Activated CD4-positive, alpha-beta memory T cell treated with anti-CD3 and anti-CD28 coated beads, Interleukin-2, amount 10 ng/mL, durations not matched to agents 7 days and 5 days (primary cell): ENCODE data around the gene VAPB. TPM values are rescaled to one million over a fixed set of nuclear protein-coding genes. Genes with fewer than 3 reads are reported as not detected.
"Not testable (repeated sequence)": the region's sequence is repeated elsewhere in the genome, so short reads cannot be mapped to it uniquely, and the experiment has no call there.

Experiments
- CTCF ChIA-PET: fragments of 350-600 bp; sonication (Branson Sonifier 250); formaldehyde crosslinking; loops from one replicate; lab custom pipeline; 2021; ENCODE audit warnings: antibody characterized with exemption, inconsistent platforms; lab: Charles Lee
- POLR2A ChIA-PET: fragments of 350-600 bp; sonication (Branson Sonifier 250); formaldehyde crosslinking; loops from one replicate; lab custom pipeline; 2021; ENCODE audit warnings: antibody characterized with exemption; lab: Charles Lee
- DNase-seq: peaks from one replicate; pipeline ENCODE4 v3.0.0-alpha.2; 2020
- H3K27ac Mint-ChIP-seq: one replicate; pipeline ENCODE4 v1.8.0; 2021; ENCODE audit warnings: mild to moderate bottlenecking, mixed read lengths
- H3K27me3 Mint-ChIP-seq: one replicate; pipeline ENCODE4 v1.8.0; 2021; ENCODE audit warnings: mixed read lengths
- H3K36me3 Mint-ChIP-seq: one replicate; pipeline ENCODE4 v1.8.0; 2021; ENCODE audit warnings: low read depth, mixed read lengths
- H3K4me1 Mint-ChIP-seq: one replicate; pipeline ENCODE4 v1.8.0; 2021; ENCODE audit warnings: mixed read lengths
- H3K4me3 Mint-ChIP-seq: one replicate; pipeline ENCODE4 v1.8.0; 2021; ENCODE audit warnings: mild to moderate bottlenecking, mixed read lengths
- H3K9me3 Mint-ChIP-seq: one replicate; pipeline ENCODE4 v1.8.0; 2021; ENCODE audit warnings: mixed read lengths
- total RNA-seq, 2 experiments: library from RNA; stranded (reverse); gene quantifications; one replicate each; pipeline ENCODE4 v1.2.3, GENCODE V29; 2021

Gene VAPB
- total RNA-seq, 2 experiments from 2014 or later = 31.3 to 31.5 TPM

GRCh38 chr20:58362970-58363369 lies 26.1 kb upstream of the VAPB start:
- Mint-ChIP-seq H3K27ac (no peak overlapping the region), H3K4me3 (no peak overlapping the region), H3K4me1 (no peaks in the 10 kb centered on the region), H3K9me3 (no peaks in the 10 kb centered on the region), H3K27me3 (no peaks in the 10 kb centered on the region), H3K36me3 (peaks cover 27% of the 10 kb centered on the region)
- CTCF ChIA-PET = interaction anchor here (1.1 kb wide), 1 partner anchor 21 kb away, joined by 4 read pairs; no protein-coding TSS in a partner anchor
- POLR2A ChIA-PET = no interaction called here
- DNase-seq = no peak

- peaks cover 6% of the 10 kb centered on the region for H3K36me3 Mint-ChIP-seq
- H3K9me3 Mint-ChIP-seq = no peaks in the 10 kb centered on the region
- H3K27ac Mint-ChIP-seq = no peak overlapping the region
- no peak for DNase-seq
- H3K4me3 Mint-ChIP-seq = no peak overlapping the region
- CTCF ChIA-PET = no interaction called here
- POLR2A ChIA-PET = no interaction called here
- no peaks in the 10 kb centered on the region for H3K27me3 Mint-ChIP-seq
- H3K4me1 Mint-ChIP-seq = no peaks in the 10 kb centered on the region
These were observed 22.2 kb upstream of the VAPB start for GRCh38 chr20:58366866-58367265.

- no peaks in the 10 kb centered on the region for H3K36me3 Mint-ChIP-seq
- no peak overlapping the region for H3K4me3 Mint-ChIP-seq
- peaks cover 1% of the 10 kb centered on the region for H3K4me1 Mint-ChIP-seq
- no peak overlapping the region for H3K27ac Mint-ChIP-seq
- no peak for DNase-seq
- H3K9me3 Mint-ChIP-seq = no peaks in the 10 kb centered on the region
- ChIA-PET POLR2A (no interaction called here), CTCF (no interaction called here)
- peaks cover 4% of the 10 kb centered on the region for H3K27me3 Mint-ChIP-seq
These were observed 16.2 kb upstream of the VAPB start for GRCh38 chr20:58372806-58373205.

- H3K9me3 Mint-ChIP-seq, POLR2A ChIA-PET, H3K27ac Mint-ChIP-seq, H3K36me3 Mint-ChIP-seq, CTCF ChIA-PET, DNase-seq, H3K27me3 Mint-ChIP-seq, H3K4me1 Mint-ChIP-seq, H3K4me3 Mint-ChIP-seq: not testable (repeated sequence)
These were observed 15.7 kb upstream of the VAPB start for GRCh38 chr20:58373296-58373695.

GRCh38 chr20:58374027-58374850 lies 14.8 kb upstream of the VAPB start:
- Mint-ChIP-seq H3K9me3 (no peaks in the 10 kb centered on the region), H3K27me3 (peaks cover 15% of the 10 kb centered on the region), H3K4me1 (peaks cover 1% of the 10 kb centered on the region), H3K4me3 (no peak overlapping the region), H3K27ac (no peak overlapping the region), H3K36me3 (no peaks in the 10 kb centered on the region)
- CTCF ChIA-PET = no interaction called here
- POLR2A ChIA-PET = no interaction called here
- no peak for DNase-seq

- Mint-ChIP-seq H3K9me3 (no peaks in the 10 kb centered on the region), H3K4me1 (peaks cover 1% of the 10 kb centered on the region), H3K27ac (no peak overlapping the region), H3K36me3 (no peaks in the 10 kb centered on the region), H3K4me3 (no peak overlapping the region), H3K27me3 (peaks cover 16% of the 10 kb centered on the region)
- CTCF ChIA-PET = no interaction called here
- POLR2A ChIA-PET = no interaction called here
- DNase-seq = no peak
These were observed 13.9 kb upstream of the VAPB start for GRCh38 chr20:58374906-58375758.

- ChIA-PET CTCF (interaction anchor here (2.0 kb wide), 1 partner anchor 138 kb away, joined by 6 read pairs; no protein-coding TSS in a partner anchor), POLR2A (no interaction called here)
- no peak overlapping the region for H3K27ac Mint-ChIP-seq
These were observed 13.2 kb upstream of the VAPB start for GRCh38 chr20:58375759-58376352.

GRCh38 chr20:58377017-58377416 lies 12.0 kb upstream of the VAPB start:
- CTCF ChIA-PET = interaction anchor here (0.6 to 2.0 kb wide), 2 partner anchors 30 to 139 kb away, joined by 3 to 6 read pairs; no protein-coding TSS in a partner anchor
- no peak overlapping the region for H3K4me3 Mint-ChIP-seq
- peaks cover 1% of the 10 kb centered on the region for H3K4me1 Mint-ChIP-seq
- H3K9me3 Mint-ChIP-seq = peaks cover 9% of the 10 kb centered on the region
- H3K36me3 Mint-ChIP-seq = no peaks in the 10 kb centered on the region
- no peak overlapping the region for H3K27ac Mint-ChIP-seq
- POLR2A ChIA-PET = no interaction called here
- no peak for DNase-seq
- peaks cover 21% of the 10 kb centered on the region for H3K27me3 Mint-ChIP-seq

More at GRCh38 chr20:58375759-58376352, 13.2 kb upstream of the VAPB start:
- peaks cover 19% of the 10 kb centered on the region for H3K27me3 Mint-ChIP-seq
- H3K4me1 Mint-ChIP-seq = peaks cover 1% of the 10 kb centered on the region
- DNase-seq = no peak
- H3K36me3 Mint-ChIP-seq = no peaks in the 10 kb centered on the region
- H3K9me3 Mint-ChIP-seq = peaks cover 2% of the 10 kb centered on the region
- H3K4me3 Mint-ChIP-seq = no peak overlapping the region

GRCh38 chr20:58377766-58378401 lies 11.1 kb upstream of the VAPB start:
- ChIA-PET CTCF (interaction anchor here (0.6 to 2.0 kb wide), 2 partner anchors 30 to 140 kb away, joined by 3 to 6 read pairs; no protein-coding TSS in a partner anchor), POLR2A (no interaction called here)
- no peak for DNase-seq
- Mint-ChIP-seq H3K36me3 (no peaks in the 10 kb centered on the region), H3K27me3 (peaks cover 21% of the 10 kb centered on the region), H3K4me3 (no peak overlapping the region), H3K9me3 (peaks cover 9% of the 10 kb centered on the region), H3K4me1 (peaks cover 1% of the 10 kb centered on the region), H3K27ac (no peak overlapping the region)

GRCh38 chr20:58378704-58379103 lies 10.3 kb upstream of the VAPB start:
- DNase-seq = no peak
- H3K27ac Mint-ChIP-seq = no peak overlapping the region
- H3K4me3 Mint-ChIP-seq = no peak overlapping the region
- ChIA-PET CTCF (no interaction called here), POLR2A (no interaction called here)
- peaks cover 25% of the 10 kb centered on the region for H3K27me3 Mint-ChIP-seq
- no peaks in the 10 kb centered on the region for H3K36me3 Mint-ChIP-seq
- H3K9me3 Mint-ChIP-seq = peaks cover 9% of the 10 kb centered on the region
- peaks cover 1% of the 10 kb centered on the region for H3K4me1 Mint-ChIP-seq

GRCh38 chr20:58381627-58382026 lies 7.4 kb upstream of the VAPB start:
- no peaks in the 10 kb centered on the region for H3K4me1 Mint-ChIP-seq
- peaks cover 31% of the 10 kb centered on the region for H3K27me3 Mint-ChIP-seq
- H3K27ac Mint-ChIP-seq = no peak overlapping the region
- CTCF ChIA-PET = no interaction called here
- no peak for DNase-seq
- no peaks in the 10 kb centered on the region for H3K36me3 Mint-ChIP-seq
- no peak overlapping the region for H3K4me3 Mint-ChIP-seq
- POLR2A ChIA-PET = no interaction called here
- peaks cover 9% of the 10 kb centered on the region for H3K9me3 Mint-ChIP-seq

GRCh38 chr20:58382096-58382495 lies 6.9 kb upstream of the VAPB start:
- peaks cover 9% of the 10 kb centered on the region for H3K9me3 Mint-ChIP-seq
- POLR2A ChIA-PET = no interaction called here
- peaks cover 32% of the 10 kb centered on the region for H3K27me3 Mint-ChIP-seq
- no peak overlapping the region for H3K27ac Mint-ChIP-seq
- CTCF ChIA-PET = no interaction called here
- no peaks in the 10 kb centered on the region for H3K36me3 Mint-ChIP-seq
- no peak for DNase-seq
- no peaks in the 10 kb centered on the region for H3K4me1 Mint-ChIP-seq
- H3K4me3 Mint-ChIP-seq = no peak overlapping the region
